GM18511 (cell line): Measurements from ENCODE around the gene CNOT11.
"Not testable (repeated sequence)": the region's sequence is repeated elsewhere in the genome, so short reads cannot be mapped to it uniquely, and the experiment has no call there.

ENCODE experiments used
- ATAC-seq: cut with Tn5 transposase; IDR thresholded peaks from one replicate; pipeline ENCODE4 v1.9.1; 2021; ENCODE audit warnings: mild to moderate bottlenecking, moderate library complexity; ENCODE audit not compliant: unreplicated experiment

CNOT11 gene

DNA sequence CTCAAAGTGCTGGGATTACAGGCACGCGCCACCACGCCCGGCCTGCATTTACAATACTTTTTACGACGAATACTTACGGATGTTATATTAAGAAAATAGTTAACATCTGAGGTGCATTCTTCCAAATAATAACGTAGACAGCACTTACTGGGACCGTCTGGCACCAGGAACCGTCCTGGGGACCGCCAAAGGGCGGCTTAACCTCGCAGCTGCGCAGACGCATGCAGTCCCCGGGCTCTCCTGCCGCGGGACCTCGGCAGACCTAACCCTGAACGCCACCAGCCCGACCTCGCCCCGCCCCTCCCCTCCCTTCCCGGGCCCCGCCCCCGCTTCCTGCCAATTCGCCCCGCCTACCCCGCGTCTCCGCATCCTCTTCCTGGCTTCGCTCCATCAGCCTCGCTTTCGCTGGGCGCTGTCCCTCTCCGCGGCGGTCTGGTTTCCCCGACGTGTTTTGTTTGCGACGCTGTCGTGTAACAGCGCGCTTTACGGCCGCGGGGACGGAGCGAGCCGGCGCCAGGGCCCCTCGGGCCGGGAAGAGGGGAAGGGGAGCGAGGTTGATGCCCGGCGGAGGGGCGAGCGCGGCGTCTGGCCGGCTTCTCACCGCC lies at the start of gene CNOT11:
TSS of gene CNOT11 (plus strand) at position 479 of the 605 bp plus-strand sequence. CDS start at position 558, 79 bp downstream.
- peak; percentile 92 for ATAC-seq

DNA sequence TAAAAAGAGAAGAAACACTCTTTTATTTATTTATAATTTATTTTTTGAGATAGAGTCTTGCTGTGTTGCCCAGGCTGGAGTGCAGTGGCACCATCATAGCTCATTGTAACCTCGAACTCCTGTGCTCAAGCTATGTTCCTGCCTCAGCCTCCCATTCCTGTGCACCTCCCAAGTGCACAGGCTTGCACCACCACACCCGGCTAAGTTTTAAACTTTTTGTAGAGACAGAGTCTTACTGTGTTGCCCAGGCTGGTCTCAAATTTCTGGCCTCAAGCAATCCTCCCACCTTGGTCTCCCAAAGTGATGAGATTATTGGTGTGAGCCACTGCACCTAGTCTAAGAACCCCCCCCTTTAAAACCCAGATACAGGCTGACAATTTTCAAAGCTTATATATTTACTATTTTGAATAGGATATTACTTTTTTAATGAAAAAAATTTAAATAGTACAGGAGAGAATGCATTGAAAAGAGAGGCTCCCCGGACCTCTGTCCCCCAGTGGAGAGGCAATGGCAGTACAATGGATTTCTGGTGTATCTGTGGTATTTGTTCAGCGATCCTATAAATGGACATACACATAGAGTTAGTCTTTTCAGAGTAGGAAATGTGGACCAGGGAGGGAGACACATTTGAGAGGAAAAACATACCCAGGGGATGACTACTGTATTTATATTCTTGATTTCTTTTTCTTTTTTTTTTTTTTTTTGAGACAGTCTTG lies 48.1 kb upstream of the CNOT11 start:
- no peak for ATAC-seq

DNA sequence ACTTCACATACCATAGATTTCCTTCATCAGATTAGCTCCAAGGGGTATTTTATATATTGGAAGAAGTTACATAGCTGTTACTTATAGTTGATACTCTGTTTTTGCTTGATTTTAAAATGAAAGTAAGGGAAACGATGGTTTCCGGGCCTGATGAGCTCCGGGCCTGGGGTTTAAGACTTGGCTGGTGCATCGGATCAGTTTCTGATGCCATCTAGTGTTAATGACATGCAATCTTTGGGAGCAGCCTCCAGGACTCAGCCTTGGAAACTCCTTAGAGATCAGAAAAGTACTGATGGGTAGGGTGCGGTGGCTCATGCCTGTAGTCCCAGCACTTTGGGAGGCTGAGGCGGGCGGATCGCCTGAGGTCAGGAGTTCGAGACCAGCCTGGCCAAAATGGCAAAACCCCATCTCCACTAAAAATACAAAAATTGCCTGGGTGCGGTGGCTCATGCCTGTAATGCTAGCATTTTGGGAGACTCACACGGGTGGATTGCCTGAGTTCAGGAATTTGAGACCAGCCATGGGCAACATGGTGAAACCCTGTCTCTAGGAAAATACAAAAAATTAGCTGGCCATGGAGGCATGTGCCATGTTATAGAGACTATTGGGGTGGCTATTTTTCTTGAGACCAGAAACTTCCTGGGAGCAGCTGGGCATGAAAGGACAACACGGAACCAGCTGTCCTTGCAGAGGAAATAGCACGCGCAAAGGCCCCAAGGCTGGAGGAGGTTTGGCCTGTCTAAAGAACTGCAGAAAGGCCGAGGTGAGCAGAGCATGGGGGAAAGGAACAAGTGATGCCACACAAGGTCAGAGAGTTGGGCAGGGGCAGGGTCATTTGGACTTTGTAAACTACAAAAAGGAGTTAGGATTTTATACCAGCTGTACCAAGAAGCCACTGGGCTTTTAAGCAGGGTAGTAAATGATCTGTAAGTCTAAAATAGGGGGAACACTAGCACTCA lies 46.9 kb upstream of the CNOT11 start:
- peak; percentile 72 for ATAC-seq

DNA sequence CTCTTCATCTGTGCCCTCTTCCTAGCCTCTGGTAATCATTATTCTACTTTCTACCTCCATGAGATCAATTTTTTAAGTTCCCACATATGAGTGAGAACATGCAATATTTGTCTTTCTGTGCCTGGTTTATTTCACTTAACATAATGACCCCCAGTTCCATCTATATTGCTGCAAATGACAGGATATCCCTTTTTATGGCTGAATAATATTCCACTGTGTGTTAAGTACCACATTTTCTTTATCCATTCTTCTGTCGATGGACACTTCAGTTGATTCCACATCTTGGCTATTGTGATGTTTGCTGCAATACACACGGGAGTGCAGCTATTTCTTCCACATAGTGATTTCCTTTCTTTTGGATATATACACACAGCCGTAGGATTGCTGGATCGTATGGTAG lies 43.9 kb upstream of the CNOT11 start:
- ATAC-seq = no peak

DNA sequence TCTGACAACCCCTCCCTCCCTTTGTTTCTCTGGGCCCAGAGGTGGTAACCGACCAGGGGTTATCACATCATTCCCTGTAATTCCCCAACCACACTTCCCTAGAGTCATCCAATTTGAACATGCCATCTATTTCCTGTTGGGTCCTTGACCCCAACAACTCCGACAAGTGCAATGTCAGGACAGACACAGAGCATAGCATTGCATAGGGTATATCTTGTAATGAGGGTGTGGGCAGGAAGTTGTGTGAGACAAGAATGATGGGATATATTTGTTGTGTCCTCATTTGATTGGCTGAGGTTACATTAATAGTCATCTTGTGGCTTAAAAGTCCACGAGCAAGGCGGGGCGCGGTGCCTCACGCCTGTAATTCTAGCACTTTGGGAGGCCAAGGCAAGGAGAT lies 33.4 kb upstream of the CNOT11 start:
- ATAC-seq = no peak

DNA sequence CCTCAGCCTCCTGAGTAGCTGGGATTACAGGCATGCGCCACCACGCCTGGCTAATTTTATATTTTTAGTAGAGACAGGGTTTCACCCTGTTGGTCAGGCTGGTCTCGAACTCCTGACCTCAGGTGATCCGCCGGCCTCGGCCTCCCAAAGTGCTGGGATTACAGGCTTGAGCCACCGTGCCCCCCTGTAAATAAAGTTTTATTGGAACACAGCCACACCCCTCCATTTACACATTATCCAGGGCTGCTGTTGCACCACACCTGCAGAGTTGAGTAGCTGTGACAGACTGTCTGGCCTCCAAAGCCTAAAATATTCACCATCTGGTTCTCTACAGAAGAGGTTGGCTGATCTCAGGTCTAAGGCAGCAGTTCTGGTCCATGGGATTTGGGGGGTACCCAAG lies 32.6 kb upstream of the CNOT11 start:
- ATAC-seq = not testable (repeated sequence)

DNA sequence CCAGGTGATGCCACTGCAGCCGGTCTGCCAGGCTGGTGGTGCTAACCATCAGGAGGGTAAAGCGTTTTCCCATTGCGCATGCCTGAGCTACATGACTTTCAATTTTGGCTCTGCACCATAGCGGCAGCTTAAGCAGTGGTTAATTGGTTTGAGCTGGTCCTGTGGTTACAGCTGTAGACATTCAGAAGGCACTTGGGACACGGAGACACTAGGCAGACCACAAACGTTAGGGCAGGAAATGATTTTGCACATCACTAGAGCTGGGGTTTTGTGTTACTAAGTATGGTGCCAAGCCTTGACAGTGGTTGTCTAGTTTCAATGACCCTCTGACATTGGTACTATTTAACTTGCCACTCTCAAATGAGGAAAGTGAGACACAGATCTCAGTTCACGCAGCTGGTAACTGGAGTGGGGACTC lies 28.9 kb upstream of the CNOT11 start:
- ATAC-seq = peak; percentile 99

DNA sequence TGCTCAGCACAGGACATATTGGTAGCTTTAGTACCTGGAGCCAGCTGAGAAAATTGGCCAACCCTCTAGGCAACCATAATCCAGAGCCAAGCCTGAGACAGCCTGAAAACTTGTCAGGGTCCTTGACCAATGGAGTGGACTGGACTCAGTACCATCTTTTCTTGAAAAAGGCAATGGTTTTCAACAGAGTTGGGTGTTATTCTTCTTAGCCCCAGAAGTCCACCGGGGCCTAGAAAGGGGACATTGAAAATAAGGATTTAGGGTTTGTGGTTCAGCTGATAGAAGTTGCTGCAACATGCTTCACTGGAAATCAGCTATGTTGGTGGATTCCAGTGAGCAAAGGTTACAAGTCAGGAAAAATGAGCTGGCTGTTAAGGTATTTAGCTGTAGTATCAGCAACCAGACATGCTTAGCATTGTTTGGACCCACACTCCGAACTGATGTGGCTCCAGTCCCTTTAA lies 22.1 kb upstream of the CNOT11 start:
- no peak for ATAC-seq

DNA sequence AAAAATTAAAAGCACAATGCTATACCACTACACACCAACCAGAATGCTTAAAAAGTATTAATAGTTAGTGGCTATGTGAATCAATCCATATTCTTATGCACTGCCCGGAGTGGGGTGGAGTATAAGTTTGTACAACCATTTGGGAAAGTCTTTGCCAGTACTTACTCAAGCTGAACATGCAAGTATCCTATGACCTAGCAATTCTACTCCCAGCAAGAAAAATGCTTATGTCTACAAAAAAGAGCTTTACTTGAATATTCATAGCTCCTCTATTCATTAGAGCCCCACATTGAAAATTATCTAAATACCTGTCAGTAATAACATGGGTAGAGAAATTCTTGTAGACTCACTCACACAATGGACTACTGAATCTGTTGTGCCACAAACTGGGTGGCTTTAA lies 21.4 kb upstream of the CNOT11 start:
- ATAC-seq = no peak

DNA sequence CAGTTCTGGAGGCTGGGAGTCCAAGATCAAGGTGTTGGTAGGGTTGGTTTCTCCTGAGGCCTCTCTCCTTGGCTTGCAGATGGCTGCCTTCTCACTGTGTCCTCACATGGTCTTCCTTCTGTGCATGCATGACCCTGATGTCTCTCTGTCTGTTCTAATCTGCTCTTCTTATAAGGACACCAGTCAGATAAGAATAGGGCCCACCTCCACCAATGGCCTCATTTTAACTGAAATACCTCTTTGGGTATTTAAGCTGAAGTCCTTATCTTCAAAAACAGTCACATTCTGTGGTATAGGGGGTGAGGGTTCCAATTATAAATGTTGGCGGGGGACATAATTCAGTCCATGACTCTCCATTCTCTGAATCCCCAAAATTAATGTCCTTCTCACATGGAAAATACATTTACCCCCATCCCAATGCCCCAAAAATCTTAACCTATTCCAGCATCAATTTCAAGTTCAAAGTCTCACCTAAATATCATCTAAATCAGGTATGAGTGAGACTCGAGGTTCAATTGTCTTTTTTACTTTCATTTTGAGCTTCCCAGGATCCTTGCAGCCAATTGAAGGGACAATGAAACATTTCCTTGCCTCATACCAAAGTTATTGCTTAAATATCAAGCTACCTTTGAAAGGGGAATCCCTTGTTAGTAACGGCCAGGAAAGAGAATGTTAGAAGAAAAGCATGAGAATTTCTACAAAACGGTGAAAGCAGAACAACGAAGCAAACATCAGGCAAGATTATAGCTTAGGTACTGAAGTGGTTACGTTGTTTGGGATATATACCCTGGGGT lies 20.6 kb upstream of the CNOT11 start:
- ATAC-seq = no peak

DNA sequence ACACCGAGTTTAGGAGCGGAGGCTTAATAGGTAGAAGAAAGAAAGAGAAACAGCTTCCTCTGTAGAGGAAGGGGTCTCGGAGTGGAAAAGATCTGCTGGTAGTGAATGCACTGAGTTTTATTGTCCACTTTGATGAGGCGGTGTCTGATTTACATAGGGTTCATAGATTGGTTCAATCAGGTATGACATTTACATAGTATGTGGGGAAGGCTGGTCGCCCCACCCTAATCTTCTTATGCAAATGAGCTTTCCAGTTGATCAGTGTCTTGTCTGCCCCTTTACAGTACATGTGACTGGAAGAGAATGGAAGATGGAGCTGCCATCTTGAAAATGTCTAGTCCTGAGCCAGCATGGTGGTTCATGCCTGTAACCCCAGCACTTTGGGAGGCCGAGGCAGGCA lies 19.9 kb upstream of the CNOT11 start:
- no peak for ATAC-seq

DNA sequence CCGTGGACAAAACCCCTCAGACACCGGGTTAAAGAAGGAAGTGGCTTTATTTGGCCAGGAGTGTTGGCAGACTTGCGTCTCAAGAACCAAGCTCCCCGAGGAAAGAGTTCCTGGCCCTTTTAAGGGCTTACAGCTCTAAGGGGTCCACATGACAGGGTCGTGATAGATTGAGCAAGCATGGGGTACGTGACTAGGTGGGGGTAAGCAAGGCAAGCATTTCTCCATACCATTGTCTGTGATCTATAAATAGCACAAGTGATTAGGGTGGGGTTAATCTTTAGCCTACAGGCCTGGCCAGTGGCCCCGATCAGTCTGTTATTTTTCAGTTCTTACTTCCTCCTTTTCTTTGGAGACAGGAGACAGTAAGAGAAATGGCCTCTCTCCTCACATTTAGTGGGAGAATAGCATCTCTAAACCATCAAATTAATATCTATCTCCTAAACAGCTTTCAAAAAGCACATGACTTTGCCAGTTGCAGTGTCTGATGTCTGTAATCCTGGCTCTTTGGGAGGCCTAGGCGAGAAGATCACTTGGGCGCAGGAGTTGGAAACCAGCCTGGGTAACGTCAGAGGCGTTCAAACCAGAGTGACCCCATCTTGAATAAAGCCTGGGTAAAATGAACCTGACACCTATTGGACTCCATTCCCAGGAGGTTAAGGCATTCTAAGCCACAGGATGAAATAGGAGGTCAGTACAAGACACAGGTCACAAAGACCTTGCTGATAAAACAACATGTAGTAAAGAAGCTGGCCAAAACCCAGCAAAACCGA lies 18.3 kb upstream of the CNOT11 start:
- ATAC-seq = no peak

DNA sequence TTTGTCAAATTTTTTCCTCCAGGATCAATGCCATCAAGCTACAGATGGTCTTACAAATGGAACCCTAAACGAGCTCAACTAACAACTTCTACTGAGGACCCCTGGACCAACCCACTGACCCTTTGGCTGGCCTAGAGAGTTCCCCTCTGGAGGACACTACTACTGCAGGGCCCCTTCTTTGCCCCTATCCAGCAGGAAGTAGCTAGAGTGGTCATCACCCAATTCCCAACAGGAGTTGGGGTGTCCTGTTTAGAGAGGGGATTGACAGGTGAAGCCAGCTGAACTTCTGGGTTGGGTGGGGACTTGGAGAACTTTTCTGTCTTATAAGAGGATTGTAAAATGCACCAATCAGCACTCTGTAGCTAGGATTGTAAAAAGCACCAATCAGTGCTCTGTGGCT lies 16.7 kb upstream of the CNOT11 start:
- not testable (repeated sequence) for ATAC-seq

DNA sequence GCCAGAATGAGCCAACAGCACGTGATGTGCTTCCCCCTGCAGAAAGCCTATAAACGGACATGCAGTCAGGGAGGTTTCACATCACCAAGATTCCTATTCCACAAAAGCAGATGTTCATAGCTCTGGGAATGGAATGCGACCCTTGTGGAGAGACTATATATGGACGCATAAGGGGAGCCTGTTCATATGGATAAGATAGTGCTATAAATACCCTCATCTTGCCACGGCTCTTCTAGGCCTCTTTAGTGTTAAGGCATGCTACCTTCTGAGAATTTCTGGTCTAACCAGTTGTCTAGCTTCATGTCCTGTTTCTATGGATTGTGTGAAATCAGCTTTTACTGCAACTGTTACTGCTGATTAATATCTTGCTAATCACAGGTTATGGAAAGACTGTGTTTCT lies 14.7 kb upstream of the CNOT11 start:
- ATAC-seq = not testable (repeated sequence)

DNA sequence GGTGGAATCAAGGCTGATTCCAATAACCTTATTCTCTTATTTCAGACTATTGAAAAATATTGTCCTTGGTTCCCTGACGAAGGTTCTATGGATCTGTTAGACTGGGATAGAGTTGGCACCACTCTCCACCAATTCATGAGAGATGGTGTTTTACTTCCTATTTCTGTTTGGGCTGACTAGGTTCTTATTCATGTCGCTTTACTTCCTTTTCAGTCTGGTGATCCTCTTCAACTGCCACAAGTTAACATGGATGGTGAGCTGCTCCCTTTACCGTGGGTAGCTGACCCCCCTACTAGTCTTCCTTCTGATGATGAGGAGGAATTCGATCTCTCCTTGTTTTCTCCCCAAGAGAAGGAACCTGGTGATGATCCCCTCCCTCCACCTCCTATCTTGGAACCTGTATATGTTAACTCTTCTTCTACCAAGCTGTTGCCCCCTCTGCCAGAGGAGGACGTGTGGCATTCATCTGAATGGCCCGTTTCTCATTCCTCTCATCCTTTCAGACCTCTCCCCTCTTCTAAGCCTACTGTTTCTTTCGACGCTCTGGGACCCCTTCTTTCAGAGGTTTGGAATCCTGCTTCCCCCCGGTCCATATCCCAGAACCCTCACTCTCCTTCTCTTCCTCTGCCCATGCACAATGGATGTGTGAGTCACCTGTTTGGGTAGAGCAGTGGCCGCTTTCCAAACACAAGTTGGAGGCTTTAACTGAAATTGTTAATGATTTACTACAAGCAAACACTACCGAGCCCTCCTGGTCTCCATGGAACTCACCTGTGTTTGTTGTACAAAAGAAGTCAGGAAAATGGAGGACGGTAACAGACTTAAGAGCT lies 13.5 kb upstream of the CNOT11 start:
- no peak for ATAC-seq

DNA sequence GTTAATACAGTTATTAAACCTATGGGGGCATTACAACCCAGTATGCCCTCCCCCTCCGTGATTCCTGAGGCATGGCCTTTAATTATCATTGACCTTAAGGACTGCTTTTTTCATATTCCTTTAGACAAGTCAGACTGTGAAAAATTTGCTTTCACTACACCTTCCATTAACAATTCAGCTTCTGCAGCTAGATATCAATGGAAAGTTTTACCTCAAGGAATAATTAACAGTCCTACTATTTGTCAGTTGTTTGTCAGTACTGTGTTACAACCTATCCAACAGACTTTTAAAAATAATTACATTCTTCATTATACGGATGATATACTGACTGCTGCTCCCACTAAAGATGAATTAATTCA lies 12.9 kb upstream of the CNOT11 start:
- ATAC-seq = not testable (repeated sequence)

DNA sequence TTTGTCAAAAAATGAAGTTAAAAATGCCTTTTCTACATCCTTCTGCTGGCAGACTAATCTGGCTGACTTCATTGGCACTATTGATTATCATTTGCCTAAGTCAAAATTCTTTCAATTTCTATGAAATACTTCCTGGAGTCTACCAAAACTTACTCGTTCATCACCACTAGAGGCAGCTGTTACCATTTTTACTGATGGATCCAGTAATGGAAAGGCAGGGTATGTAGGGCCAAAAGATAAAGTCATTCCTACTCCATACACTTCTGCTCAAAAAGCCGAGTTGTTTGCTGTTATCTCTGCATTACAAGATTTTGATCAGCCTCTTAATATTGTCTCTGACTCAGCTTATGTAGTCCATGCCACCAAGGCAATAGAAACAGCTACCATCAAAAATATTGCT lies 12.0 kb upstream of the CNOT11 start:
- not testable (repeated sequence) for ATAC-seq

DNA sequence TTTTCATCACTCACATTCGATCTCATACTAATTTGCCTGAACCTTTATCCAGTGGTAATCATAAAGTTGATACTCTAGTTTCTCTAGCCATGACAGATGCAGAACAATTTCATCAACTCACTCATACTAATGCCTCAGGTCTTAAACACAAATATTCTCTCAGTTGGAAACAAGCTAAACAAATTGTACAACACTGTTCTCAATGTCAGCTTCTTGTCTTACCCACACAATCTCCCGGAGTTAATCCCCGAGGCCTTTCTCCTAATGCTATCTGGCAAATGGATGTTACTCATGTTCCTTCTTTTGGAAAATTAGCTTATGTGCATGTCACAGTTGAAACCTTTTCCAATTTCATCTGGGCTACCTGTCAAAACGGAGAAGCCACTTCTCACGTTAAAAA lies 11.5 kb upstream of the CNOT11 start:
- ATAC-seq = no peak

DNA sequence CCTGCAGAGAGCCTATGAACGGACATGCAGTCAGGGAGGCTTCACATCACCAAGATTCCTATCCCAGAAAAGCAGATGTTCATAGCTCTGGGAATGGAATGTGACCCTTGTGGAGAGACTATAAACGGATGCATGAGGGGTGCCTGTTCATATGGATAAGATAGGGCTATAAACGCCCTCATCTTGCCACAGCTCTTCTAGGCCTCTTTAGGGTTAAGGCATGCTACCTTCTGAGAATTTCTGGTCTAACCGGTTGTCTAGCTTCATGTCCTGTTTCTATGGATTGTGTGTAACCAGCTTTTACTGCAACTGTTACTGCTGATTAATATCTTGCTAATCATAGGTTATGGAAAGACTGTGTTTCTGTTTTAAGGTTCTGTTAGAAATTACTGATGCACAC lies 8.3 kb upstream of the CNOT11 start:
- not testable (repeated sequence) for ATAC-seq
